ENCODE data around the gene ATP11B.

- no peak for TF ChIP-seq POLR2A (IDR thresholded peaks at IDR 0.05)
- TF ChIP-seq CTCF (IDR thresholded peaks at IDR 0.05) = no peak
- no peak for TF ChIP-seq EP300 (IDR thresholded peaks at IDR 0.05)
Observed at GRCh38 chr3:182908471-182908870, 115.2 kb downstream of the ATP11B start.
